GM21360 (cell line): ENCODE data around the gene CHD6.
A peak's percentile ranks its signal among the peaks of the same experiment; 100 is the strongest.

Experiments used
- ATAC-seq: cut with Tn5 transposase; IDR thresholded peaks from one replicate; pipeline ENCODE4 v1.9.1; 2021; ENCODE audit warnings: mild to moderate bottlenecking, moderate library complexity; ENCODE audit not compliant: unreplicated experiment

CHD6 gene, protein sequence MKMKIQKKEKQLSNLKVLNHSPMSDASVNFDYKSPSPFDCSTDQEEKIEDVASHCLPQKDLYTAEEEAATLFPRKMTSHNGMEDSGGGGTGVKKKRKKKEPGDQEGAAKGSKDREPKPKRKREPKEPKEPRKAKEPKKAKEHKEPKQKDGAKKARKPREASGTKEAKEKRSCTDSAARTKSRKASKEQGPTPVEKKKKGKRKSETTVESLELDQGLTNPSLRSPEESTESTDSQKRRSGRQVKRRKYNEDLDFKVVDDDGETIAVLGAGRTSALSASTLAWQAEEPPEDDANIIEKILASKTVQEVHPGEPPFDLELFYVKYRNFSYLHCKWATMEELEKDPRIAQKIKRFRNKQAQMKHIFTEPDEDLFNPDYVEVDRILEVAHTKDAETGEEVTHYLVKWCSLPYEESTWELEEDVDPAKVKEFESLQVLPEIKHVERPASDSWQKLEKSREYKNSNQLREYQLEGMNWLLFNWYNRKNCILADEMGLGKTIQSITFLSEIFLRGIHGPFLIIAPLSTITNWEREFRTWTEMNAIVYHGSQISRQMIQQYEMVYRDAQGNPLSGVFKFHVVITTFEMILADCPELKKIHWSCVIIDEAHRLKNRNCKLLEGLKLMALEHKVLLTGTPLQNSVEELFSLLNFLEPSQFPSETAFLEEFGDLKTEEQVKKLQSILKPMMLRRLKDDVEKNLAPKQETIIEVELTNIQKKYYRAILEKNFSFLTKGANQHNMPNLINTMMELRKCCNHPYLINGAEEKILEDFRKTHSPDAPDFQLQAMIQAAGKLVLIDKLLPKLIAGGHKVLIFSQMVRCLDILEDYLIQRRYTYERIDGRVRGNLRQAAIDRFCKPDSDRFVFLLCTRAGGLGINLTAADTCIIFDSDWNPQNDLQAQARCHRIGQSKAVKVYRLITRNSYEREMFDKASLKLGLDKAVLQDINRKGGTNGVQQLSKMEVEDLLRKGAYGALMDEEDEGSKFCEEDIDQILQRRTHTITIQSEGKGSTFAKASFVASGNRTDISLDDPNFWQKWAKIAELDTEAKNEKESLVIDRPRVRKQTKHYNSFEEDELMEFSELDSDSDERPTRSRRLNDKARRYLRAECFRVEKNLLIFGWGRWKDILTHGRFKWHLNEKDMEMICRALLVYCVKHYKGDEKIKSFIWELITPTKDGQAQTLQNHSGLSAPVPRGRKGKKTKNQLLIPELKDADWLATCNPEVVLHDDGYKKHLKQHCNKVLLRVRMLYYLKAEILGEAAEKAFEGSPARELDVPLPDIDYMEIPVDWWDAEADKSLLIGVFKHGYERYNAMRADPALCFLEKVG (N-terminal part only)

DNA sequence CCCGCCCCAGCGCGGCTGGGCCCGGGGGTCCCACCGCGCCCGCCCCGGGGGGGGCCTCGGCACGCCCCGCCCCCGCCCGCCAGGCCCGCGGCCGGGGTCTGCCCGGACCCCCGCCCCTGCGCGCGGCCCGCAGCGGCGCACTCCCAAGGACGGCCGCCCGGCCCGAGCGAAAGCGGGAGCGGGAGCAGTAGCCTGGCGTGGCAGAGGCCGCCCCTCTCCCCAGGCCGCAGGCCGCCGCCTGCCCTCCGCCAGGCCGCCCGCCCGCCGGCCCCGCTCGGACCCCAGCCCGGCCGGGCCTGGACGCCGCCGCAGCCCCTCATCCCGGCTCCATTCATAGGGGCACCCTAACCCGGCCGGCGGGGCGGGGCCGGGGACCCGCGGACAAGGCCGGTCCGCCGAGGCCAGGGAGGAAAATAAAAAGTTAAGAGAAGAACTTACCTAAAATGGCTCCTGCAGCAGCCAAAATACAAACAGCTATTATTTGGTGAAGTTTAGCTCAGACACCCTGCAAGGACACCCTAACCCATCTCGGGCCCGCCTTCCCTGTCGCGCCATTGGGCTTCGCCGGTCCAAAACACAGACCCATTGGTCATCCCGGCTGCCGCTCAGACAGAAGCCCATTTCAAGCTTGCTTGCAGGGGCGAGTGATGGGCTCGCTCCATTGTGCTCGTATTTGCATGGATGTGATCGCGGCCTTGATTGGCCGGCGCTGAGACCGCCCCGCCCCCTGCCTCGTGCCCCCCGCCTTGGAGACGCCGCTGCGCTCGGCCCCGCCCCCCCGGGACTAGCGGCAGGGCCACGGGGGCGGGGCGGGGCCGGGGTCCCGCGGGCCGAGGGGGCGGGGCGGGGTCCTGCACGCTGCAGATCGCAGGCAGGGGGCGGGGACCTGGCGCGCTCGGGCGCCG, at the start of gene CHD6:
Gene CHD6 (minus strand): TSS at position 476 of the 905 bp plus-strand sequence. CDS start 67,040 bp downstream, outside the sequence.
- ATAC-seq: peak; percentile 97

- ATAC-seq: peak; percentile 88
Measured at GRCh38 chr20:41664584-41664983, 46.4 kb upstream of the CHD6 start.

GRCh38 chr20:41657655-41658054, 39.5 kb upstream of the CHD6 start:
- ATAC-seq: no peak

GRCh38 chr20:41655962-41656618, 37.9 kb upstream of the CHD6 start:
- no peak for ATAC-seq

- no peak for ATAC-seq
Measured at GRCh38 chr20:41654884-41655283, 36.7 kb upstream of the CHD6 start.

GRCh38 chr20:41654292-41654691, 36.1 kb upstream of the CHD6 start:
- ATAC-seq: no peak

GRCh38 chr20:41650231-41650948, 32.2 kb upstream of the CHD6 start:
- ATAC-seq: no peak

DNA sequence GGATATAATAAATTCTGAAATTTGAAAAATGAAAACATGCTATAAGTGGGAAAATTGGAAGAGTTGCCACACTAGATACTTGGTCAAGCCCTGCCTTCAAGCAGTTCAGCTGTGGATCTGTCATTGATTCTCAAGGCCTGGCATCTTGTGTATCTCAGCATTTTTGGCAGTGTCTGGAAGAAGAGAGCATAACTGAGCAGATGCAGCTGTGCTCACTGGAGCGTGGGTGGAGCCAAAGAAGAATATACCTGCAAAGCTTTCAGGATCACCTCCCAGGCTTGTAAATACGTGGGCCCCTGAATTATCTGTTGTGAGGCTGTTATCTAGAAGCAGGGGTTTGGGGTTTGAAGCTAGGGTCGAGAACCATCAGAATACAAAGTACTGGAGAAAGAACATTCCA, 31.3 kb upstream of the CHD6 start:
- no peak for ATAC-seq

DNA sequence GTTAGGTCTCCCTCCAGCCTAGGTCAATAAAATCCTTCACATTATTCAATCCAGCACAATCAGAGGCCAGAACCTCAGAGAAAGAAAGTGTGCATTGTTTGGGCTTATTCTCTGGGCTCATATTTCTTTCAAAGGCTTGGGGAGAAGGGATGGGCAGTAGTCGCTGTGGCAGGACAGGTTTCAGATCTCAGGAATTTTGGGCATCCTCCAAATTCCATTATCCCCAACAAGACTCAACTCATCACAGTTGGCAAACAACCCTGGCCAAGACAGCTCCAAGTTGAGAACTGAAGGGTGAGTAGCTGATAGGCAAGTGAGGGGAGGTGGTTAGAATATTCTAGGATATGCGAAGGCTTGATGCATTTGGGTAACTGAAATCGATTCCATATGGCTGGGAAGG, 27.2 kb upstream of the CHD6 start:
- ATAC-seq: no peak

GRCh38 chr20:41643504-41643938, 25.3 kb upstream of the CHD6 start:
- no peak for ATAC-seq

GRCh38 chr20:41639630-41640029, 21.5 kb upstream of the CHD6 start:
- ATAC-seq: no peak

DNA sequence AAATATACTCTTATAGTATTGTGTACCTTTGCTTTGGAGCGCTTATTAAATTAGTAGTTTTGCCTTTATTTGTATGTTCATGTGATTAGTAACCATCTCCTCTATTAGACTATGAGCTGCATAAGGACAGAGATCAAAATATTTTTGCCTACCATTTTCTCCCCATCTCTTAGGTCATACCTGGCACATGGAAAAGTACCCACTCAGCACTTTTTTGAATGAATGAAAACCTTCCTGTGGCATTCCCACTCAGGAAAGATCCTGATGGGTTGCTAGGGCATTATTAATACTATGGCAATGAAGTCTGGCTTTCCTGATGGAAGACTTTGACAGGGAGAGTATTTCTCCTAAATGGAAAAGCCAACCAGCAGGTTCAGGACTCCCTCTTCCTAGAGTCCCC, 20.3 kb upstream of the CHD6 start:
- ATAC-seq: no peak

DNA sequence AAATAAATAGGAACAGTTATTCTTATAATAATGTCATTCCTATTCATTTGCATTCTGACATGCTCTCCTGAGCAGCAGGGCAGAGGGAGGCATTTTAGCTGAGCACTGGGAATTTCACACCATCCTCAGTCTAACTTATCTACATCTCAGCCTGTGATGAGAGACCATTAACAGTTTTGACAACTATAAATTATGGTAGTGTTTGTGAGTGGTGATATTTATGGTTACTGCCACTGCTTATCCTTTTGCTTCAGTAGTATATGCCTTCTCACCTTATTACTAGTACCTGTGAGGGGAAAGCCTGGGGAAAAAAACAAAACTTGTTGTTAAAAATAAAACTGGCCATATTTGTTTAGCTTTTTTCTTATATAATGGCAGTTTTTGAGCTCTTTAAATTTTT, 17.0 kb upstream of the CHD6 start:
- ATAC-seq: no peak

GRCh38 chr20:41632896-41633295, 14.7 kb upstream of the CHD6 start:
- no peak for ATAC-seq

DNA sequence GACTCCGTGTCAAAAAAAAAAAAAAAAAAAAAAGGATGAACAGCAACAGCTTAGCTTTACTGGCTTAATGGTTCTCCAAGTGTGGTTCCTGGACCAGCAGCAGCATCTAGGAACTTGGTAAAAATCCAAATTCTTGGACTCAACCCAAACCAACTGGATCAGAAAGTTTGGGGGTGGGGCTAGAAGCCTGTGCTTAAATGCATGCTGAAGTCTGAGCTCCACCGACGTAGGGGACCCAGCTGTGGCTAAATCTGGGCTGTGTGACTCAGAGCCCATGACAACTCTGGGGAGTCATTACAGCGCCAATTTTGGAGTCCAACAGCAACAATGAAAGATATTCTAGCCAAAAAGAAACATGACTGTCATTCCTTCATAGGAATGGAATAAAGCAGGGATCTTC, 13.6 kb upstream of the CHD6 start:
- no peak for ATAC-seq

DNA sequence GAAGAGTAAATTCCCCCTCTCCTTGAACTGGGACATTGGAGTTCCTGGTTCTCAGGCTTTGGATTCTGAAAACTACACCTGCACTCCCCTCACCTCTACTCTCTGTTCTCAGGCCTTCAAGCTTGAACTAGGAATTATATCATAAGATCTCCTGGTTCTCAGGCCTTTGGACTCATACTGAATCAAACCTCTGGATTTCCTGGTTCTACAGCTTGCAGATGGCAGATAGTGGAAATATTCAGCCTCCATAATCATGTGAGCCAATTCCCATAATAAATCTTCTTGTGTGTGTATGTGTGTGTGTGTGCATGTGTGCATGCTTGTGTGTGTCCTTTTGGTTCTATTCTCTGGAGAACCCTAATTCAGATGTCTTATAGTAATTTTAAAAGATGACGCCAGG, 12.7 kb upstream of the CHD6 start:
- no peak for ATAC-seq

GRCh38 chr20:41627611-41628244, 9.6 kb upstream of the CHD6 start:
- ATAC-seq: no peak

DNA sequence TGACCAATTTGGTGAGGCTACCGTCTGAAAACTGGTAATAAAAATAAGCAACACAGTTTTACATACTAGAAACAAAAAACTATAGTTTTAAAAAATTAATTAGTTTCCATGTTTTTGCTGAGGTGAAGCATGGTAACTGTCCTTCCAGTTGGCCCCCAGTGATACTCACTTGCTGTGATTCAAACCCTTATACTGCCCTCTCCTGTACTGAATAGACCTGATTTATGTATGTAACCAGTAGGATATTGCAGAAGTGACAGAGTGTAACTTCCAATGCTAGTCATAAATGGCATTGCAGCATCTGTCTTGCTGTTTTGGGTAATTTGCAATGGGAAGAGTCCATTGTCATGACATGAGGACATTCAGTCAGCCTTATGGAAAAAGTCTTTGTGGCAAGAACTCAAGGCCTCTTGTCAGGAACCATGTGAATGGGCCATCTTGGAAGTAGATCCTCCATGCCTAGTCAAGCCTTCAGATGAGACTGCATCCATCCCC, 8.9 kb upstream of the CHD6 start:
- ATAC-seq: no peak
